Measurements from ENCODE around the gene ATIC.

DNA sequence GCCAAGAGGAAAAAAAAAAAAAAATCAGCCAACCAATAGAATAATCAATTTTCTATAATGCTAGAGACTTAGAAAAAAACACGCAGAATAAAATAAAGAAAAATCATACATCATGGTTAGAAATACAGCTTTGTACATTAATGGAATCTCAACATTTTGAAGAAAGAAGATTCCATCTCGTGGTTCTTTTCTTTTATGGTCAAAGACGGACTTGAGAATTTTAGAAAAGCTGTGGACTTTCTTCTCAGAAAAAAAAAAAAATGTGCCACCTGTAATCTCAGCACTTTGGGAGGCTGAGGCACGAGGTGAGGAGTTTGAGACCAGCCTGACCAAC is 41.8 kb upstream of the ATIC start:
- TF ChIP-seq, protein P1, sequence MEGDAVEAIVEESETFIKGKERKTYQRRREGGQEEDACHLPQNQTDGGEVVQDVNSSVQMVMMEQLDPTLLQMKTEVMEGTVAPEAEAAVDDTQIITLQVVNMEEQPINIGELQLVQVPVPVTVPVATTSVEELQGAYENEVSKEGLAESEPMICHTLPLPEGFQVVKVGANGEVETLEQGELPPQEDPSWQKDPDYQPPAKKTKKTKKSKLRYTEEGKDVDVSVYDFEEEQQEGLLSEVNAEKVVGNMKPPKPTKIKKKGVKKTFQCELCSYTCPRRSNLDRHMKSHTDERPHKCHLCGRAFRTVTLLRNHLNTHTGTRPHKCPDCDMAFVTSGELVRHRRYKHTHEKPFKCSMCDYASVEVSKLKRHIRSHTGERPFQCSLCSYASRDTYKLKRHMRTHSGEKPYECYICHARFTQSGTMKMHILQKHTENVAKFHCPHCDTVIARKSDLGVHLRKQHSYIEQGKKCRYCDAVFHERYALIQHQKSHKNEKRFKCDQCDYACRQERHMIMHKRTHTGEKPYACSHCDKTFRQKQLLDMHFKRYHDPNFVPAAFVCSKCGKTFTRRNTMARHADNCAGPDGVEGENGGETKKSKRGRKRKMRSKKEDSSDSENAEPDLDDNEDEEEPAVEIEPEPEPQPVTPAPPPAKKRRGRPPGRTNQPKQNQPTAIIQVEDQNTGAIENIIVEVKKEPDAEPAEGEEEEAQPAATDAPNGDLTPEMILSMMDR (IDR thresholded peaks at IDR 0.05): peak in 1 of 6 experiments; percentile 15
- no peak for TF ChIP-seq POLR2A (IDR thresholded peaks at IDR 0.05)

Data from adrenal gland (tissue), 5 donors.